GM12878 (cell line): ENCODE data around the gene MXRA8. TPM values are rescaled to one million over a fixed set of nuclear protein-coding genes. Genes with fewer than 3 reads are reported as not detected.

Source experiments
- ATAC-seq: fragments of 200-7000 bp; cut with Tn5 transposase; 3 replicates; pipeline ENCODE4 v1.9.1; 2020; ENCODE audit warnings: mild to moderate bottlenecking, moderate library complexity
- BruUV-seq: library from RNA; stranded (reverse); fragments of 400-500 nt; replicated peaks from 2 replicates; lab custom pipeline; 2021; lab: Mats Ljungman, UMichigan
- CTCF ChIA-PET: fragments of 300-600 bp; sonication (Branson Sonifier 250); formaldehyde crosslinking; extraction: SDS; loops from one replicate; lab custom pipeline; 2021; ENCODE audit warnings: inconsistent platforms; lab: Yijun Ruan, JAX
- POLR2A ChIA-PET: fragments of 350-600 bp; formaldehyde crosslinking; extraction: SDS; loops from one replicate; lab custom pipeline; 2021; ENCODE audit warnings: inconsistent platforms; lab: Charles Lee
- RAD21 ChIA-PET: fragments of 300-600 bp; sonication (Branson Sonifier 250); formaldehyde crosslinking; loops from one replicate; lab custom pipeline; 2023; ENCODE audit warnings: antibody characterized with exemption; ENCODE audit not compliant: unreplicated experiment; lab: Charles Lee
- SMC1A ChIA-PET: fragments of 300-600 bp; sonication (Branson Sonifier 250); formaldehyde crosslinking; loops from one replicate; lab custom pipeline; 2023; ENCODE audit not compliant: unreplicated experiment, uncharacterized antibody; lab: Charles Lee
- DNase-seq: peaks from one replicate; pipeline ENCODE4 v3.0.0-alpha.2; 2011; ENCODE audit warnings: low read depth, low spot score
- FAIRE-seq: peaks from 3 replicates; lab custom pipeline; 2011; peaks lifted over from hg19 to GRCh38; lab: Jason Lieb, UNC
- H2AFZ ChIP-seq: 2 replicates; pipeline ENCODE4 v1.6.0; 2011; ENCODE audit warnings: low read depth, low read length, control low read depth; ENCODE audit not compliant: control insufficient read depth
- H3K27ac ChIP-seq: 2 replicates; pipeline ENCODE4 v1.5.1; 2011; ENCODE audit warnings: control low read depth; ENCODE audit not compliant: control insufficient read depth, insufficient read depth
- H3K27me3 ChIP-seq, 2 experiments: replicated peaks in 1 of 2; 2 replicates each; pipeline versions ENCODE4 v1.6.0 to v1.6.1; 2011; ENCODE audit warnings: low read length in 1 of 2; ENCODE audit not compliant: control insufficient read depth in 2 of 2, insufficient read depth in 2 of 2
- H3K36me3 ChIP-seq, 2 experiments: 2 replicates each; pipeline ENCODE4 v1.5.1; 2011; ENCODE audit warnings: low read length in 1 of 2; ENCODE audit not compliant: control insufficient read depth in 2 of 2, insufficient read depth in 2 of 2
- H3K4me1 ChIP-seq: 2 replicates; pipeline ENCODE4 v1.6.1; 2011; ENCODE audit warnings: mild to moderate bottlenecking, low read length, moderate library complexity, mixed read lengths; ENCODE audit not compliant: control insufficient read depth, insufficient read depth
- H3K4me2 ChIP-seq: 2 replicates; pipeline ENCODE4 v1.6.0; 2011; ENCODE audit warnings: control low read depth; ENCODE audit not compliant: control insufficient read depth, insufficient read depth
- H3K4me3 ChIP-seq: fragments of 200-600 bp; sonication (generic); 2 replicates; pipeline ENCODE4 v1.5.1; 2016
- H3K79me2 ChIP-seq: 2 replicates; pipeline ENCODE4 v1.6.0; 2011; ENCODE audit warnings: low read length; ENCODE audit not compliant: control insufficient read depth, insufficient read depth
- H3K9ac ChIP-seq: 2 replicates; pipeline ENCODE4 v1.8.0; 2011; ENCODE audit warnings: low read length, control low read depth, mixed read lengths; ENCODE audit not compliant: control insufficient read depth, insufficient read depth
- H3K9me3 ChIP-seq: replicated peaks from 3 replicates; pipeline ENCODE4 v1.5.1; 2011; ENCODE audit warnings: mild to moderate bottlenecking, low read length; ENCODE audit not compliant: control insufficient read depth, insufficient read depth
- H4K20me1 ChIP-seq: 2 replicates; pipeline ENCODE4 v1.6.0; 2011; ENCODE audit not compliant: control insufficient read depth, insufficient read depth
- BACH1 ChIP-seq: fragments of 450-650 bp; IDR thresholded peaks from 2 replicates; pipeline ENCODE4 v1.6.1; 2017; ENCODE audit warnings: mild to moderate bottlenecking, borderline replicate concordance
- BRCA1 ChIP-seq: IDR thresholded peaks from 2 replicates; pipeline ENCODE4 v1.6.1; 2011; ENCODE audit warnings: low read depth, low read length, improper control_type of control experiment
- E4F1 ChIP-seq: fragments of 450-650 bp; IDR thresholded peaks from 2 replicates; pipeline ENCODE4 v1.6.1; 2018; ENCODE audit warnings: borderline replicate concordance, mild to moderate bottlenecking; ENCODE audit not compliant: partially characterized antibody
- JUND ChIP-seq: IDR thresholded peaks from 2 replicates; pipeline ENCODE4 v1.6.1; 2012; ENCODE audit warnings: low read depth, mild to moderate bottlenecking, low read length, improper control_type of control experiment, moderate library complexity
- NR2F1 ChIP-seq: fragments of 450-650 bp; conservative IDR thresholded peaks from 2 replicates; pipeline ENCODE4 v1.6.1; 2017; ENCODE audit warnings: mild to moderate bottlenecking
- POU2F2 ChIP-seq: IDR thresholded peaks from 3 replicates; pipeline ENCODE4 v1.6.1; 2011; ENCODE audit warnings: low read depth, mild to moderate bottlenecking, low read length, borderline replicate concordance
- RCOR1 ChIP-seq: conservative IDR thresholded peaks from 2 replicates; pipeline ENCODE4 v1.6.1; 2012; ENCODE audit warnings: low read depth, low read length, improper control_type of control experiment
- RFX5 ChIP-seq: IDR thresholded peaks from 2 replicates; pipeline ENCODE4 v1.6.1; 2011; ENCODE audit warnings: low read depth, low read length, improper control_type of control experiment
- TAF1 ChIP-seq: IDR thresholded peaks from 2 replicates; pipeline ENCODE4 v1.6.1; 2011; ENCODE audit warnings: mild to moderate bottlenecking, low read depth, low read length, borderline replicate concordance
- ZNF24 ChIP-seq: fragments of 450-650 bp; IDR thresholded peaks from 2 replicates; pipeline ENCODE4 v1.6.1; 2017; ENCODE audit warnings: antibody characterized with exemption, mild to moderate bottlenecking
- ZNF687 ChIP-seq: fragments of 450-650 bp; IDR thresholded peaks from 2 replicates; pipeline ENCODE4 v1.6.1; 2017; ENCODE audit warnings: mild to moderate bottlenecking, moderate library complexity
- ZSCAN29 ChIP-seq: fragments of 450-650 bp; IDR thresholded peaks from 2 replicates; pipeline ENCODE4 v1.6.1; 2017; ENCODE audit warnings: mild to moderate bottlenecking, moderate library complexity
- WGBS: methylation state at CpG from one replicate; pipeline ENCODE4 v1.1.6; 2016; ENCODE audit warnings: low lambda C conversion rate; ENCODE audit not compliant: insufficient replicate concordance, insufficient coverage; ENCODE audit errors: missing lambda C conversion rate; 5-methylcytosine and 5-hydroxymethylcytosine counted together
- in situ Hi-C: fragments of 300-500 bp; cut with MboI; formaldehyde crosslinking; loops from 9 replicates; pipeline ENCODE4 v1.14.3; 2018; ENCODE audit warnings: mixed read lengths
- intact Hi-C: fragments of 100-400 bp; cut with micrococcal nuclease; formaldehyde crosslinking; loops from one replicate; pipeline ENCODE4 v1.14.2; 2022; ENCODE audit not compliant: unreplicated experiment
- polyA plus RNA-seq, 11 experiments: library from polyadenylated mRNA; depleted of rRNA in 4 of 11; unstranded in 6 of 11; stranded (reverse) in 5 of 11; fragments of >200 nt; fragmentation: Nextera tagmentation in 4 of 11; fragmentation: Illumina TruSeq in 1 of 11; extraction: Ambion mirVana in 4 of 11; extraction: Trizol in 1 of 11; gene quantifications; 1 replicate in 1 of 11; 2 replicates in 10 of 11; pipeline versions ENCODE4 v1.2.1 to v1.2.3, GENCODE V29; 2011 to 2016; ENCODE audit warnings: inconsistent platforms in 2 of 11, missing spikeins in 2 of 11, low read depth in 1 of 11
- total RNA-seq, 4 experiments: library from RNA; depleted of rRNA in 3 of 4; stranded (reverse); fragments of >200 nt in 3 of 4; fragmentation: Illumina TruSeq in 1 of 4; extraction: Trizol in 1 of 4; gene quantifications; 2 replicates each; pipeline versions ENCODE4 v1.2.1 to v1.2.3, GENCODE V29; 2013 to 2021
- TF ChIP-seq, protein P1 (sequence below): fragments of 450-650 bp; IDR thresholded peaks from 2 replicates; pipeline ENCODE4 v1.6.1; 2017; ENCODE audit warnings: low read depth, mild to moderate bottlenecking, moderate library complexity
- TF ChIP-seq, protein P2 (sequence below): IDR thresholded peaks from 2 replicates; pipeline ENCODE4 v1.6.1; 2012; ENCODE audit warnings: low read length, inconsistent platforms

The MXRA8 gene
- total and polyA plus RNA-seq, 10 of the 15 experiments (the other 5 are each of a cell fraction or from before 2014, with no cell fraction given) = 0.11 to 0.54 (median 0.21) TPM; not detected in 6

DNA sequence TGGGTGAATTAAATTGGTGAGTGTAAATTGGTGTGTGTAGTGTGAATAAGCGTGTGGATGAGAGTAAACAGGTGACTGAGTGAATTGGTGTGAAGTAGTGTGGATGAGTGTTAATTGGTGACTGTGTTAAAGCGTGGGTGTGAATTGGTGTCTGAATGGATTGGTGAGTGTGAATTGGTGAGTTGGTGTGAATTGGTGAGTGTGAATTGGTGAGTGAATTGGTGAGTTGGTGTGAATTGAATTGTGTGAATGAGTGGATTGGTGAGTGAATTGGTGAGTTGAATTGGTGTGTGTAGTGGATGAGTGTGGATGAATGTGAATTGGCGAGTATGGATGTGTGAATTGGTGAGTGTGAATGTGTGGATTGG lies 8.3 kb upstream of the MXRA8 start:
- TF ChIP-seq ZNF24 (no peak), BACH1 (peak; percentile 54; the same call in 1 of the 2 replicates), ZSCAN29 (no peak), ZNF687 (no peak), RFX5 (no peak), BRCA1 (no peak), JUND (no peak), RCOR1 (no peak), NR2F1 (no peak), POU2F2 (no peak), TAF1 (no peak), E4F1 (no peak)
- TF ChIP-seq, protein P1, sequence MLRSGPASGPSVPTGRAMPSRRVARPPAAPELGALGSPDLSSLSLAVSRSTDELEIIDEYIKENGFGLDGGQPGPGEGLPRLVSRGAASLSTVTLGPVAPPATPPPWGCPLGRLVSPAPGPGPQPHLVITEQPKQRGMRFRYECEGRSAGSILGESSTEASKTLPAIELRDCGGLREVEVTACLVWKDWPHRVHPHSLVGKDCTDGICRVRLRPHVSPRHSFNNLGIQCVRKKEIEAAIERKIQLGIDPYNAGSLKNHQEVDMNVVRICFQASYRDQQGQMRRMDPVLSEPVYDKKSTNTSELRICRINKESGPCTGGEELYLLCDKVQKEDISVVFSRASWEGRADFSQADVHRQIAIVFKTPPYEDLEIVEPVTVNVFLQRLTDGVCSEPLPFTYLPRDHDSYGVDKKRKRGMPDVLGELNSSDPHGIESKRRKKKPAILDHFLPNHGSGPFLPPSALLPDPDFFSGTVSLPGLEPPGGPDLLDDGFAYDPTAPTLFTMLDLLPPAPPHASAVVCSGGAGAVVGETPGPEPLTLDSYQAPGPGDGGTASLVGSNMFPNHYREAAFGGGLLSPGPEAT = peak; percentile 12; the same call in 1 of the 2 replicates
- TF ChIP-seq, protein P2, sequence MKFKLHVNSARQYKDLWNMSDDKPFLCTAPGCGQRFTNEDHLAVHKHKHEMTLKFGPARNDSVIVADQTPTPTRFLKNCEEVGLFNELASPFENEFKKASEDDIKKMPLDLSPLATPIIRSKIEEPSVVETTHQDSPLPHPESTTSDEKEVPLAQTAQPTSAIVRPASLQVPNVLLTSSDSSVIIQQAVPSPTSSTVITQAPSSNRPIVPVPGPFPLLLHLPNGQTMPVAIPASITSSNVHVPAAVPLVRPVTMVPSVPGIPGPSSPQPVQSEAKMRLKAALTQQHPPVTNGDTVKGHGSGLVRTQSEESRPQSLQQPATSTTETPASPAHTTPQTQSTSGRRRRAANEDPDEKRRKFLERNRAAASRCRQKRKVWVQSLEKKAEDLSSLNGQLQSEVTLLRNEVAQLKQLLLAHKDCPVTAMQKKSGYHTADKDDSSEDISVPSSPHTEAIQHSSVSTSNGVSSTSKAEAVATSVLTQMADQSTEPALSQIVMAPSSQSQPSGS = no peak
- TF ChIP-seq, all 136 proteins: peak for 2
- SMC1A ChIA-PET = no interaction called here

More for the DNA sequence above, 8.3 kb upstream of the MXRA8 start:
- no peak overlapping the region for H2AFZ ChIP-seq
- DNase-seq = no peak
- H3K4me3 ChIP-seq = no peak overlapping the region
- H3K27me3 ChIP-seq = no peaks in the 10 kb centered on the region
- BruUV-seq = TSS peak; percentile 56
- intact Hi-C loops = no loop called here
- H4K20me1 ChIP-seq = no peaks in the 10 kb centered on the region
- RAD21 ChIA-PET = no interaction called here
- CTCF ChIA-PET = no interaction called here
- H3K27ac ChIP-seq = no peak overlapping the region
- no peak for ATAC-seq
- WGBS = 94% methylated on average over 3 of the region's 3 CpGs
- FAIRE-seq = no peak
- in situ Hi-C loops = no loop called here
- peaks cover 6% of the 10 kb centered on the region for H3K4me1 ChIP-seq
- peaks cover 3% of the 10 kb centered on the region; the same call in 1 of the 3 replicates for H3K9me3 ChIP-seq
- peaks cover 0 to 1% of the 10 kb centered on the region in 2 experiments; a peak in 2 of 4 replicates for H3K36me3 ChIP-seq
- POLR2A ChIA-PET = no interaction called here
- H3K9ac ChIP-seq = no peak overlapping the region
- H3K4me2 ChIP-seq = no peak overlapping the region
- no peaks in the 10 kb centered on the region; the same call in none of the 2 replicates for H3K79me2 ChIP-seq
